Activated CD8-positive, alpha-beta T cell treated with anti-CD3 and anti-CD28 coated beads for 36 hours (primary cell): ENCODE data around the gene ZNF266. TPM values are rescaled to one million over a fixed set of nuclear protein-coding genes. Genes with fewer than 3 reads are reported as not detected.

Source experiments
- ATAC-seq: fragments of 200-7000 bp; cut with Tn5 transposase; one replicate; pipeline ENCODE4 v1.10.0; 2021; ENCODE audit warnings: mild to moderate bottlenecking, moderate library complexity
- CTCF ChIA-PET: fragments of 350-600 bp; sonication (Branson Sonifier 250); formaldehyde crosslinking; loops from one replicate; lab custom pipeline; 2021; ENCODE audit warnings: antibody characterized with exemption; lab: Charles Lee
- POLR2A ChIA-PET: fragments of 350-600 bp; sonication (Branson Sonifier 250); formaldehyde crosslinking; loops from one replicate; lab custom pipeline; 2021; ENCODE audit warnings: antibody characterized with exemption; lab: Charles Lee
- DNase-seq: peaks from one replicate; pipeline ENCODE4 v3.0.0-alpha.2; 2020
- H3K27ac Mint-ChIP-seq: one replicate; pipeline ENCODE4 v1.8.0; 2021; ENCODE audit warnings: mild to moderate bottlenecking, mixed read lengths
- H3K27me3 Mint-ChIP-seq: one replicate; pipeline ENCODE4 v1.8.0; 2021; ENCODE audit warnings: mixed read lengths
- H3K36me3 Mint-ChIP-seq: one replicate; pipeline ENCODE4 v1.8.0; 2021; ENCODE audit warnings: low read depth, mixed read lengths
- H3K4me1 Mint-ChIP-seq: one replicate; pipeline ENCODE4 v1.8.0; 2021; ENCODE audit warnings: low read depth, mixed read lengths
- H3K4me3 Mint-ChIP-seq: one replicate; pipeline ENCODE4 v1.8.0; 2021; ENCODE audit warnings: mild to moderate bottlenecking, moderate library complexity, mixed read lengths
- H3K9me3 Mint-ChIP-seq: one replicate; pipeline ENCODE4 v1.8.0; 2021; ENCODE audit warnings: mixed read lengths
- CTCF ChIP-seq: fragments of 200-600 bp; IDR thresholded peaks from one replicate; pipeline ENCODE4 v1.8.0; 2022; ENCODE audit warnings: antibody characterized with exemption, mild to moderate bottlenecking
- intact Hi-C: fragments of 100-400 bp; cut with micrococcal nuclease; formaldehyde crosslinking; loops from one replicate; pipeline ENCODE4 v1.10.0; 2022
- total RNA-seq, 2 experiments: library from RNA; stranded (reverse); gene quantifications; one replicate each; pipeline ENCODE4 v1.2.3, GENCODE V29; 2021

Gene ZNF266
- total RNA-seq = 10 to 100 TPM; 23.5 to 26.8 TPM

- ChIA-PET CTCF (interaction anchor here (0.7 to 2.4 kb wide), 4 partner anchors 106 to 230 kb away, joined by 4 to 7 read pairs (median 5); no protein-coding TSS in a partner anchor), POLR2A (interaction anchor here (0.6 to 1.3 kb wide), 9 partner anchors 13 to 603 kb away, joined by 3 read pairs; partner anchors contain the start of genes MBD3L1, ZNF121, ZNF558 and ZNF846)
- H3K27ac Mint-ChIP-seq = peak within 1 kb of the TSS; percentile 100
- intact Hi-C loops = loop anchor here (10.0 kb wide), 2 partner anchors 121 to 231 kb away; no protein-coding TSS in a partner anchor
- peaks cover 36% of the 10 kb centered on the region for H3K4me1 Mint-ChIP-seq
- peak; percentile 90 for ATAC-seq
- H3K9me3 Mint-ChIP-seq = peaks cover 10% of the 10 kb centered on the region
- TF ChIP-seq CTCF = peak; percentile 74
- peak within 1 kb of the TSS; percentile 96 for H3K4me3 Mint-ChIP-seq
- peak; percentile 96 for DNase-seq
- H3K27me3 Mint-ChIP-seq = no peaks in the 10 kb centered on the region
- H3K36me3 Mint-ChIP-seq = peaks cover 60% of the 10 kb centered on the region
Measured at GRCh38 chr19:9435279-9436268, at the start of gene ZNF266. Gene ZNF266, minus strand, starts transcription at chr19:9435573. Its CDS starts 15,484 bp downstream, at chr19:9420089.

GRCh38 chr19:9485140-9485539 lies 49.8 kb upstream of the ZNF266 start:
- ChIA-PET POLR2A (no interaction called here), CTCF (no interaction called here)
- Mint-ChIP-seq H3K4me3 (no peak overlapping the region), H3K36me3 (peaks cover 18% of the 10 kb centered on the region), H3K9me3 (peaks cover 44% of the 10 kb centered on the region), H3K27me3 (no peaks in the 10 kb centered on the region), H3K4me1 (no peaks in the 10 kb centered on the region), H3K27ac (no peak overlapping the region)
- ATAC-seq (no peak), DNase-seq (no peak)
- no peak for TF ChIP-seq CTCF
- intact Hi-C loops = no loop called here

GRCh38 chr19:9474975-9475374 lies 39.6 kb upstream of the ZNF266 start:
- Mint-ChIP-seq H3K27ac (no peak overlapping the region), H3K4me3 (no peak overlapping the region), H3K27me3 (peaks cover 1% of the 10 kb centered on the region), H3K9me3 (peaks cover 30% of the 10 kb centered on the region), H3K36me3 (peaks cover 7% of the 10 kb centered on the region), H3K4me1 (no peaks in the 10 kb centered on the region)
- ChIA-PET POLR2A (no interaction called here), CTCF (no interaction called here)
- intact Hi-C loops = no loop called here
- no peak for ATAC-seq
- no peak for DNase-seq
- no peak for TF ChIP-seq CTCF

GRCh38 chr19:9467161-9467560 lies 31.8 kb upstream of the ZNF266 start:
- no peak overlapping the region for H3K4me3 Mint-ChIP-seq
- no peak for DNase-seq
- no peaks in the 10 kb centered on the region for H3K4me1 Mint-ChIP-seq
- no peaks in the 10 kb centered on the region for H3K27me3 Mint-ChIP-seq
- POLR2A ChIA-PET = no interaction called here
- no peak overlapping the region for H3K27ac Mint-ChIP-seq
- no peak for TF ChIP-seq CTCF
- CTCF ChIA-PET = no interaction called here
- peaks cover 53% of the 10 kb centered on the region for H3K9me3 Mint-ChIP-seq
- intact Hi-C loops = no loop called here
- peaks cover 24% of the 10 kb centered on the region for H3K36me3 Mint-ChIP-seq
- ATAC-seq = no peak

GRCh38 chr19:9461938-9462337 lies 26.6 kb upstream of the ZNF266 start:
- H3K36me3 Mint-ChIP-seq = peaks cover 37% of the 10 kb centered on the region
- H3K27me3 Mint-ChIP-seq = no peaks in the 10 kb centered on the region
- intact Hi-C loops = no loop called here
- no peaks in the 10 kb centered on the region for H3K4me1 Mint-ChIP-seq
- TF ChIP-seq CTCF = no peak
- no peak for DNase-seq
- no peak for ATAC-seq
- no peak overlapping the region for H3K27ac Mint-ChIP-seq
- H3K4me3 Mint-ChIP-seq = no peak overlapping the region
- CTCF ChIA-PET = no interaction called here
- peaks cover 60% of the 10 kb centered on the region for H3K9me3 Mint-ChIP-seq
- POLR2A ChIA-PET = no interaction called here
